ENCODE data around the gene SPECC1L.
"Not testable (repeated sequence)": the region's sequence is repeated elsewhere in the genome, so short reads cannot be mapped to it uniquely, and the experiment has no call there.

DNA sequence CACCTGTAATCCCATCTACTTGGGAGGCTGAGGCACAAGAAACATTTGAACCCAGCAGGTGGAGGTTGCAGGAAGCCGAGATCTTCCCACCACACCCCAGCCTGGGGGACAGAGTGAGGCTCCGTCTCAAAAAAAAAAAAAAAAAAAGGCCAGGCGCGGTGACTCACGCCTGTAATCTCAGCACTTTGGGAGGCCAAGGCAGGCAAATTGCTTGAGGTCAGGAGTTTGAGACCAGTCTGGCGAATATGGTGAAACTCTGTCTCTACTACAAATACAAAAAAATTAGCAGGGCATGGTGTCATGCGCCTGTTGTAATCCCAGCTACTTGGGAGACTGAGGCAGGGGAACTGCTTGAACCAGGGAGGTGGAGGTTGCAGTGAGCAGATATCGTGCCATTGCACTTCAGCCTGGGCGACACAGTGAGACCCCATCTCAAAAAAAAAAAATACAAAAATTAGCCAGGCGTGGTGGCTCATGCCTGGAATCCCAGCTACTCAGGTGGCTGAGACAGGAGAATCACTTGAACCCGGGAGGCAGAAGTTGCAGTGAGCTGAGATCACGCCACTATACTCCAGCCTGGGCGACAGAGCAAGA lies 32.4 kb upstream of the SPECC1L start:
- TF ChIP-seq EZH2 (IDR thresholded peaks at IDR 0.05); POLR2AphosphoS5 (IDR thresholded peaks at IDR 0.05; ENCODE audit: borderline replicate concordance, low read depth, low read length); FOXP2 (optimal IDR thresholded peaks at IDR 0.05; ENCODE audit: control extremely low read depth, extremely low read length, insufficient read depth): not testable (repeated sequence)
